ENCODE results near the gene RETREG3.
"Not testable (repeated sequence)": the region's sequence is repeated elsewhere in the genome, so short reads cannot be mapped to it uniquely, and the experiment has no call there.

RETREG3 gene

GRCh38 chr17:42553161-42553818, 55.9 kb downstream of the RETREG3 start:
- no peak for DNase-seq (ENCODE audit: low read depth)

DNA sequence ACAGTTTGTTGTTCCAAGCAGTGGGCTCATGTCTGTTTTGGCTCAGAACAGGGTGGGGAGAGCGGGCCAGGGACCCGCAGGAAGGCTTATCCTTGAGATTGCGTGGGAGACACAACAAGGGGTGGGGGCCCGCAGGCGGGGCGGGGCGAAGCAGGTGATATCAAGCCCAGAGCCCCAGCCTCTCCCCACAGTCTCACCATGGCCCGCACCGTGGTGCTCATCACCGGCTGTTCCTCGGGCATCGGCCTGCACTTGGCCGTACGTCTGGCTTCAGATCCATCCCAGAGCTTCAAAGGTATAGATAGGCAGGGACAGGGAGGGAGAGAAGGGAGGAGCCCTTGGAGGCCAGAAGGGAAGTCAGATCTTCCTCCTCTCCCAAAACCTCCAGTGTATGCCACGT, 56.4 kb downstream of the RETREG3 start, which contains the start of gene HSD17B1:
Gene HSD17B1, plus strand, starts transcription at position 188 of the 400 bp plus-strand sequence. Its CDS starts 11 bp downstream, at position 199.
- not testable (repeated sequence) for DNase-seq (ENCODE audit: low read depth)

DNA sequence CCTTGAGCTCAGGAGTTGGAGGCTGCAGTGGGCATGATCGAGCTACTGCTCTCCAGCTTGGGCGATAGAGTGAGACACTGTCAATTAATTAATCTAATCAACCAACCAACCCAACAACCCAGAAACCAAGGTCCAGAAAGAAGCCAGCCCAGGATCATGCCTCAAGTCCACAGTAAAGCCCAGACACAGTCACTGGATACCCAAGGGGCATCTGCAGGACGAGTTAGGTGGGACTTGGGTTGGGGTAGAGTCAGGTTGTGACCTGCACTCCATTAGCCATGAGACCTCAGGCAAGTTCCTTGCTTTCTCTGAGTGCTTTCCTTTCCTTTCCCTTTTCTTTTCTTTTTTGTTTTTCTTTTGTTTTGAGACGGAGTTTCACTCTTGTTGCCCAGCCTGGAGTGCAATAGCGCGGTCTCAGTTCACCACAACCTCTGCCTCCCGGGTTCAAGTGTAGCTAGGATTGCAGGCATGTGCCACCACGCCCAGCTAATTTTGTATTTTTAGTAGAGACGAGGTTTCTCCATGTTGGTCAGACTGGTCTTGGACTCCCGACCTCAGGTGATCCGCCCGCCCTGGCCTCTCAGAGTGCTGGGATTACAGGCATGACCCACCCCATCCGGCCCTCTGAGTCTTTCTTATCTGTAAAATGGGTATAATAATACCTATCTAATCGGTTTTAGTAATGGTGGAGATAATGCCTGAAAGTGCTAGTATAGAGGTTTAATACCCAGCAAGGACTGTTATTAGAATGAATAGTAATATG, 60.0 kb downstream of the RETREG3 start:
- no peak for DNase-seq (ENCODE audit: low read depth)

GRCh38 chr17:42548070-42548837, 60.9 kb downstream of the RETREG3 start:
- peak; percentile 72 for DNase-seq (ENCODE audit: low read depth)

DNA sequence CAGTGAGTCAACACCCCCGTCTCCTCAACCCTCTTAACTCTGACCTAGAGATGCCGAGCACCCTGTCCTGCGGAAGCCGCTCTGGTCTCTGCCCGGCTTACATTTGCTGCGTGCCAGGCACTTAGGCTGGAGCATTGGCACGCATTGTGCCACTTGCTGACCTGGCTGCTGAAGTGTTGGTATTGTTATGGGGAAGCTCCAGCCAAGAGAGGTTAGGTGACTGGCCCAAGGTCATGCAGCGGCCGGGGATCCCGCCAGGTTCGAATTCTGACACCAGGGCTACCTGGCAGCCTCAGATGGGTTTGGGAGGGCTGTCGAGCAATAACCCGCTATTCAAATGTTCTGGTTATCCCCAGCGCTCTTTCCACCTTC, 61.5 kb downstream of the RETREG3 start:
- no peak for DNase-seq (ENCODE audit: low read depth)

DNA sequence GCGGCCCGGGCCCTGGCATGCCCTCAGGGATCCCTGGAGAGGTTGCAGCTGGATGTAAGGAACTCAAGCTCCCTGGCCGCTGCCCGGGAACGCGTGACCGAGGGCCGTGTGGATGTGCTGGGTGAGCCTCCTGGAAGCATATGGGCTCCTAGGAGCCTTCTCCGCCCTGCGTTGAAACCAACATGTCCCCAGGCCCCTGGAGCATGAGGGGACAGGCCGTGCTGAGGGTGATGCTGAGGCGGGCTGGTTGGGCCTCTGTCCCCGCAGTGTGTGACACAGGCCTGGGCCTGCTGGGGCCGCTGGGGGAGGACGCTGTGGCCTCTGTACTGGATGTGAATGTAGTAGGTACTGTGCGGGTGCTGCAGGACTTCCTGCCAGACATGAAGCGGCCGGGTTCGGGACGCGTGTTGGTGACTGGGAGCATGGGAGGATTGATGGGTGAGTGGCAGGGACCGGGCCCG, 62.1 kb downstream of the RETREG3 start:
- no peak for DNase-seq (ENCODE audit: low read depth)

- not testable (repeated sequence) for DNase-seq (ENCODE audit: low read depth)
Measured at GRCh38 chr17:42545755-42546505, 63.2 kb downstream of the RETREG3 start.

- no peak for DNase-seq (ENCODE audit: low read depth)
Measured at GRCh38 chr17:42544874-42545283, 64.3 kb downstream of the RETREG3 start.

- DNase-seq (ENCODE audit: low read depth), result no peak
Measured at GRCh38 chr17:42543190-42544079, 65.7 kb downstream of the RETREG3 start.

GRCh38 chr17:42541041-42541833, 67.9 kb downstream of the RETREG3 start:
- DNase-seq (ENCODE audit: low read depth), result no peak

DNA sequence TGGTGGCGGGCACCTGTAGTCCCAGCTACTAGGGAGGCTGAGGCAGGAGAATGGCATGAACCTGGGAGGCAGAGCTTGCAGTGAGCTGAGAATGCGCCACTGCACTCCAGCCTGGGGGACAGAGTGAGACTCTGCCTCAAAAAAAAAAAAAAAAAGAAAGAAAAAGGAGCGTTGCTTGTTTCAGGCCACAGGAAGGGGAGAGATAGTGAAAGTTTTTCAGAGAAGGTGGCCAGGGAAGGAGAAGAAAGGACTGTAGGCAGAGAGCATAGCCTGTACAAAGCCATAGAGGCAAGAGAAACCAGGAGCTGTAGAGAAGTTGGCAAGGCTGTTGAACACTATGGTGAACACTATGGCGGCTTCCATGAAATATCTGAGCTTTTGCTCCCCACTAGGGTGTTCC, 68.6 kb downstream of the RETREG3 start:
- DNase-seq (ENCODE audit: low read depth), result not testable (repeated sequence)

DNA sequence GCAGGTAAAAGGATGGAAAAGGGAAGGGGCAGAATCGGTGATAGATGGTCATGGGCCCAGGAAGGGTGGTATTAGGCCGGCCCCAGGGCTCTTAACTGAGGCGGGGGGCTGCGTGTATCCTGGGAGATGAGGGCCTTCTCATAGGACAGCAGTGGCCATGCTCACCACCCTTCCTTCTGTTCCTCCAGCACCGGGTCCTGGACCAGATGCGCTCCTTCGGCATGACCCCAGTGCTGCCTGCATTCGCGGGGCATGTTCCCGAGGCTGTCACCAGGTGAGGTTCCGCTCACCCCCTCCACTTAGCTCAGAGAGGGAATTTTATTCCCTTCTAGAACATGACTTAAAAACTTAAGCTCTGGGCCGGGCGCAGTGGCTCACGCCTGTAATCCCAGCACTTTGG, 70.7 kb downstream of the RETREG3 start:
- no peak for DNase-seq (ENCODE audit: low read depth)

- DNase-seq (ENCODE audit: low read depth), result no peak
Measured at GRCh38 chr17:42537826-42538451, 71.2 kb downstream of the RETREG3 start.

DNA sequence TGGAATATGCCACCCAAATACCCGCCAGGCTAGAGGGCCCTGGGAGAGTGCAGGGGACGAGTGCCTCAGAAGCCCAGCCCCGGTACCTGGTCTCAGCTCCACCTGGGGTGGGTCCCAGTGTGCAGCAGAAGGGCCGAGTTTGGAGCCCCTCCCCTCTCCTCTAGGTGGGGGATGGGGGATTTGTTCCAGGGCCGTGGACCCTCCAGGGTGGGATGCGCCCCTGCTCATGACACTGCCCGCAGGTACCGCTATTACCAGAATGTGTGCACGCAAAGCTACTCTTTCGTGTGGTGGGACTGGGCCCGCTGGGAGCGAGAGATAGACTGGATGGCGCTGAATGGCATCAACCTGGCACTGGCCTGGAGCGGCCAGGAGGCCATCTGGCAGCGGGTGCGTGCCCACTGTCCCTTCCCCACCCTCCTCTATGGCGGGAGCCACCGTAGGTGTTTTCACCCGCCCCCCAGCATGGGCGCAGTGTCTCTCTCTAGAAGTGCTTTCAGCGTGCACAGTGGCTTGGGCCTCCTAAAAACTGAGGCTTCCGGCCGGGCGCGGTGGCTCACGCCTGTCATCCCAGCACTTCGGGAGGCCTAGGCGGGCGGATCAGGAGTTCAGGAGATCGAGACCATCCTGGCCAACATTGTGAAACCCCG, 71.9 kb downstream of the RETREG3 start:
- DNase-seq (ENCODE audit: low read depth), result no peak

DNA sequence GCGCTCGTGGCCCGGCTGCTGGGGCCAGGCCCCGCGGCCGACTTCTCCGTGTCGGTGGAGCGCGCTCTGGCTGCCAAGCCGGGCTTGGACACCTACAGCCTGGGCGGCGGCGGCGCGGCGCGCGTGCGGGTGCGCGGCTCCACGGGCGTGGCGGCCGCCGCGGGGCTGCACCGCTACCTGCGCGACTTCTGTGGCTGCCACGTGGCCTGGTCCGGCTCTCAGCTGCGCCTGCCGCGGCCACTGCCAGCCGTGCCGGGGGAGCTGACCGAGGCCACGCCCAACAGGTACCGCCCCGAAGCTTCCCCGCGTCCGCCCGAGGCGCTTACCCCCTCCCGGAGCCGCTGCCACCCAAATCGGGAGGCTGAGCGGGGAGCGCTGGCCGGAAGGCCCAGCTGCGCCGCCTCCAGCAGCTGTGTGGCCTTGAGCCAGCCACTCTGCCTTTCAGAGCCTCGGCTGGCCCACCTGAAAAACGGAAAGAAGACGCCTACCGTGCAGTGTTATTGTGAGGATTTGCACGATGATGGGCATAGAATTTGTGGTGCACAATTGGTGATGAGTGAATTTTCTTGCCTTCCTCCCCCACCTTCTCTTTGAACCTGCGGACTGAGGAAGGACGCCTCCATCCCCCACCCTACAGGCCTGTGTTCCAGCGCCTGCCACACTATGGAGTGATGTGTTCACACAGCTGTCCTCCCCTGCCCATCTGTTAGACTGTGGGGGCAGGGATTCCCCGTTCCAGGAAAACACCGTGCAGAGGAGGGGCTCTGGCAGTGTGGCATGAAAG, 72.6 kb downstream of the RETREG3 start:
- peak; percentile 64 for DNase-seq (ENCODE audit: low read depth)

DNA sequence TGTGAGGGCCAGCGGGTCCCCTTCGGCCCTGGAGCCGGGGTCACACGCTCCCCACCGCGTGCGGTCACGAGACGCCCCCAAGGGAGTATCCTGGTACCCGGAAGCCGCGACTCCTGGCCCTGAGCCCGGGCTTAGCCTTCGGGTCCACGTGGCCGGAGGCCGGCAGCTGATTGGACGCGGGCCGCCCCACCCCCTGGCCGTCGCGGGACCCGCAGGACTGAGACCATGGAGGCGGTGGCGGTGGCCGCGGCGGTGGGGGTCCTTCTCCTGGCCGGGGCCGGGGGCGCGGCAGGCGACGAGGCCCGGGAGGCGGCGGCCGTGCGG, 73.2 kb downstream of the RETREG3 start, which contains the start of gene NAGLU:
Gene NAGLU, plus strand, starts transcription at position 194 of the 324 bp plus-strand sequence. Its CDS starts 32 bp downstream, at position 226.
- DNase-seq (ENCODE audit: low read depth), result peak; percentile 81

DNA sequence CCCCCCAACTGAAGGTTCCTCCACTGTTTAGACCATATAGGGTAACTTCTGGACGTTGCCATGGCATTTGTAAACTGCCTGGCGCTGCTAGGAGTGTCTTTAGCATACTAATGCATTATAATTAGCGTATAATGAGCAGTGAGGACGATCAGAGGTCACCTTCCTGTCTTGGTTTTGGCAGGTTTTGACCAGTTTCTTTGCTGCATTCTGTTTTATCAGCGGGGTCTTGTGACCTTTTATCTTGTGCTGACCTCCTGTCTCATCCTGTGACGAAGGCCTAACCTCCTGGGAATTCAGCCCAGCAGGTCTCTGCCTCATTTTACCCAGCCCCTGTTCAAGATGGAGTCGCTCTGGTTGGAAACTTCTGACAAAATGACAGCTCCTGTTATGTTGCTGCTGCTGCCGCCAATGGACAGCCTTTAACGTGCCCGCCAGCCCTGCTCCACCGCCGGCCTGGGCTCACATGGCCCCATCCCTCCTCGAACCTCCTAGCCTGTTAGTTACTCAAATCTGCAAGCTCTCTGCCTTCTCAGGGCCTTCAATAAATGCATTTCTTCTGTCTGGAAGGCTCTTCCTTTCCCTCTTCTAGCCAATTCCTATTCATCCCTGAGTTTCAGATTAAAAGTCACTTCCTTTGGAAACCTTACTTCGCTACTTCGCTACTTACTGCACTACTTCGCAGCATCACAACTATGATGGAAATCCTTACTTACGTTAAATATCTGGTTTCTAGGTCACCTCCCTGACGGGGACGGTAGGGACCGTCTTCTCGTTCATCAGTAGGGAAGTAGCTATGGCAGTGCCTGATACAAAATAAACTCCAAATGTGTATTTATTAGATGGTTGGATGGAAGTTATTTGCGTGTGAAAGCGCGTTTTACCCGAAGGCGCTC, 73.8 kb downstream of the RETREG3 start:
- DNase-seq (ENCODE audit: low read depth), result no peak
